Activated CD4-positive, alpha-beta T cell treated with anti-CD3 and anti-CD28 coated beads for 36 hours (primary cell): ENCODE data around the gene ZNF516. TPM values are rescaled to one million over a fixed set of nuclear protein-coding genes. Genes with fewer than 3 reads are reported as not detected.
A peak's percentile ranks its signal among the peaks of the same experiment; 100 is the strongest.

Source experiments
- ATAC-seq: fragments of 200-7000 bp; cut with Tn5 transposase; one replicate; pipeline ENCODE4 v1.10.0; 2021; ENCODE audit warnings: mild to moderate bottlenecking, moderate library complexity
- CTCF ChIA-PET: fragments of 350-600 bp; sonication (Branson Sonifier 250); formaldehyde crosslinking; loops from one replicate; lab custom pipeline; 2021; ENCODE audit warnings: antibody characterized with exemption; lab: Charles Lee
- POLR2A ChIA-PET: fragments of 350-600 bp; sonication (Branson Sonifier 250); formaldehyde crosslinking; loops from one replicate; lab custom pipeline; 2021; ENCODE audit warnings: antibody characterized with exemption, inconsistent platforms; lab: Charles Lee
- DNase-seq: peaks from one replicate; pipeline ENCODE4 v3.0.0-alpha.2; 2020
- H3K27ac Mint-ChIP-seq: one replicate; pipeline ENCODE4 v1.8.0; 2021; ENCODE audit warnings: mixed read lengths
- H3K27me3 Mint-ChIP-seq: one replicate; pipeline ENCODE4 v1.8.0; 2021; ENCODE audit warnings: mixed read lengths
- H3K36me3 Mint-ChIP-seq: one replicate; pipeline ENCODE4 v1.8.0; 2021; ENCODE audit warnings: low read depth, mixed read lengths
- H3K4me1 Mint-ChIP-seq: one replicate; pipeline ENCODE4 v1.8.0; 2021; ENCODE audit warnings: mixed read lengths
- H3K4me3 Mint-ChIP-seq: one replicate; pipeline ENCODE4 v1.8.0; 2021; ENCODE audit warnings: mild to moderate bottlenecking, moderate library complexity, mixed read lengths
- H3K9me3 Mint-ChIP-seq: one replicate; pipeline ENCODE4 v1.8.0; 2021; ENCODE audit warnings: low read depth, mixed read lengths
- intact Hi-C, 2 experiments: fragments of 100-400 bp; cut with DNase I in 1 of 2; cut with micrococcal nuclease in 1 of 2; formaldehyde crosslinking; loops; one replicate each; pipeline versions ENCODE4 v1.14.2 to v1.15.1; 2022 to 2024; cut with DNase I, micrococcal nuclease
- total RNA-seq, 2 experiments: library from RNA; stranded (reverse); gene quantifications; one replicate each; pipeline ENCODE4 v1.2.3, GENCODE V29; 2021

ZNF516 gene
- total RNA-seq, 2 experiments from 2014 or later = 6.8 to 9.9 TPM

GRCh38 chr18:76524900-76525698 is 30.1 kb upstream of the ZNF516 start:
- peaks cover 29% of the 10 kb centered on the region for H3K27me3 Mint-ChIP-seq
- intact Hi-C loops = no loop called here
- H3K4me3 Mint-ChIP-seq = no peak overlapping the region
- CTCF ChIA-PET = no interaction called here
- H3K36me3 Mint-ChIP-seq = no peaks in the 10 kb centered on the region
- no peak for ATAC-seq
- H3K4me1 Mint-ChIP-seq = peaks cover 6% of the 10 kb centered on the region
- no peak for DNase-seq
- POLR2A ChIA-PET = no interaction called here
- no peak overlapping the region for H3K27ac Mint-ChIP-seq
- H3K9me3 Mint-ChIP-seq = no peaks in the 10 kb centered on the region

GRCh38 chr18:76524477-76524876 is 29.4 kb upstream of the ZNF516 start:
- POLR2A ChIA-PET = no interaction called here
- CTCF ChIA-PET = no interaction called here

GRCh38 chr18:76522551-76522950 is 27.5 kb upstream of the ZNF516 start:
- ATAC-seq (no peak), DNase-seq (no peak)
- H3K4me1 Mint-ChIP-seq = peaks cover 11% of the 10 kb centered on the region
- H3K27ac Mint-ChIP-seq = no peak overlapping the region
- no peaks in the 10 kb centered on the region for H3K36me3 Mint-ChIP-seq
- no peaks in the 10 kb centered on the region for H3K9me3 Mint-ChIP-seq
- POLR2A ChIA-PET = no interaction called here
- peaks cover 34% of the 10 kb centered on the region for H3K27me3 Mint-ChIP-seq
- H3K4me3 Mint-ChIP-seq = no peak overlapping the region
- intact Hi-C loops = no loop called here
- CTCF ChIA-PET = no interaction called here

More at GRCh38 chr18:76524477-76524876, 29.4 kb upstream of the ZNF516 start:
- intact Hi-C loops = no loop called here
- Mint-ChIP-seq H3K4me1 (peaks cover 6% of the 10 kb centered on the region), H3K27ac (no peak overlapping the region), H3K36me3 (no peaks in the 10 kb centered on the region), H3K27me3 (peaks cover 29% of the 10 kb centered on the region), H3K9me3 (no peaks in the 10 kb centered on the region), H3K4me3 (no peak overlapping the region)
- ATAC-seq = no peak
- DNase-seq = no peak

GRCh38 chr18:76522122-76522503 is 27.1 kb upstream of the ZNF516 start:
- CTCF ChIA-PET = no interaction called here
- no peaks in the 10 kb centered on the region for H3K36me3 Mint-ChIP-seq
- no peaks in the 10 kb centered on the region for H3K9me3 Mint-ChIP-seq
- POLR2A ChIA-PET = no interaction called here
- intact Hi-C loops = no loop called here
- no peak overlapping the region for H3K4me3 Mint-ChIP-seq
- H3K27ac Mint-ChIP-seq = no peak overlapping the region
- peaks cover 11% of the 10 kb centered on the region for H3K4me1 Mint-ChIP-seq
- DNase-seq = no peak
- H3K27me3 Mint-ChIP-seq = peaks cover 34% of the 10 kb centered on the region
- ATAC-seq = no peak

GRCh38 chr18:76521417-76522121 is 26.5 kb upstream of the ZNF516 start:
- Mint-ChIP-seq H3K9me3 (no peaks in the 10 kb centered on the region), H3K4me3 (no peak overlapping the region), H3K36me3 (no peaks in the 10 kb centered on the region), H3K27ac (no peak overlapping the region), H3K27me3 (peaks cover 29% of the 10 kb centered on the region), H3K4me1 (peaks cover 11% of the 10 kb centered on the region)
- CTCF ChIA-PET = no interaction called here
- POLR2A ChIA-PET = no interaction called here
- ATAC-seq (no peak), DNase-seq (no peak)
- intact Hi-C loops = no loop called here

DNA sequence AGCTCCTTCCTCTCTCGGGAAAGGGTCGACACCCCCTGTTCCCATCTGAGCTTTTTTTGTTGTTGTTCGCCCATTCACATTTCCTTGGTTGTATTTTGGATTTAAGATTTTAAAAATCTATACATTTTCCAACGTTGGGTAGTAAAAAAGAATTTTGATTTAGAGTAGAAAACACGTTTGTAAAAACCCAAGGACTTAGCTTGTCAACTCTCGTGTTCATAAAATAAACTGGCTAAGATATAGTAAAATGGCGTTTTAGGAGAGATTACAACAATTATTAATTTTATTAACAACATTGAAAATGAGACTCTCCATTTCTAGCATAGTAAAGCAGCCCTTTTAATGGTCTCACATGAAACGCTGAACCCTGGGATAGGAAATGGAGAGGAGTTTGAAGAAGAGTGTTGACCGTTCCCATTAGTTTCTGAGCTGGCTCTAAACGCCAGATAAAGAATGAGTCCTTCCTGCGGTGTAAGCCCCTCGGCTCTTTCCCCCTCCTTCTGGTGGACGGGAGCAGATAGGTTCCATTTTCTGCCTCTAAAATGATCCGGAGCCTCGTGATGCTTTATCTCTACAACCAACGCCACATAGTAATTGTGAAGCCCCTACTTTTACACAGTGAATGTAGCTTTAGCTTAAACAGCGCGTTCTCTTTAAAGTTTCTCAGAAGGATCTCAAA is 24.0 kb upstream of the ZNF516 start:
- POLR2A ChIA-PET = no interaction called here
- CTCF ChIA-PET = interaction anchor here (0.9 to 2.5 kb wide), 3 partner anchors 9 to 284 kb away, joined by 3 to 12 read pairs (median 4); no protein-coding TSS in a partner anchor
- Mint-ChIP-seq H3K4me1 (peaks cover 11% of the 10 kb centered on the region), H3K36me3 (no peaks in the 10 kb centered on the region), H3K27ac (no peak overlapping the region), H3K27me3 (peaks cover 28% of the 10 kb centered on the region), H3K9me3 (no peaks in the 10 kb centered on the region), H3K4me3 (no peak overlapping the region)
- intact Hi-C loops = no loop called here
- DNase-seq (no peak), ATAC-seq (no peak)

- Mint-ChIP-seq H3K4me1 (peaks cover 11% of the 10 kb centered on the region), H3K27ac (no peak overlapping the region), H3K36me3 (no peaks in the 10 kb centered on the region), H3K4me3 (peak overlapping the region; percentile 47), H3K9me3 (no peaks in the 10 kb centered on the region), H3K27me3 (peaks cover 24% of the 10 kb centered on the region)
- ChIA-PET CTCF (interaction anchor here (0.9 to 2.5 kb wide), 2 partner anchors 8 to 194 kb away, joined by 3 to 12 read pairs; no protein-coding TSS in a partner anchor), POLR2A (no interaction called here)
- no peak for ATAC-seq
- peak; percentile 15 for DNase-seq
- intact Hi-C loops = no loop called here
Observed at GRCh38 chr18:76518123-76518859, 23.2 kb upstream of the ZNF516 start.

- intact Hi-C loops = no loop called here
- no peaks in the 10 kb centered on the region for H3K9me3 Mint-ChIP-seq
- H3K4me1 Mint-ChIP-seq = peaks cover 11% of the 10 kb centered on the region
- DNase-seq (no peak), ATAC-seq (no peak)
- H3K36me3 Mint-ChIP-seq = no peaks in the 10 kb centered on the region
- ChIA-PET POLR2A (no interaction called here), CTCF (interaction anchor here (0.7 kb wide), 1 partner anchor 689 kb away, joined by 3 read pairs; no protein-coding TSS in a partner anchor)
- H3K4me3 Mint-ChIP-seq = no peak overlapping the region
- no peak overlapping the region for H3K27ac Mint-ChIP-seq
- H3K27me3 Mint-ChIP-seq = peaks cover 24% of the 10 kb centered on the region
Observed at GRCh38 chr18:76515576-76515975, 20.5 kb upstream of the ZNF516 start.

DNA sequence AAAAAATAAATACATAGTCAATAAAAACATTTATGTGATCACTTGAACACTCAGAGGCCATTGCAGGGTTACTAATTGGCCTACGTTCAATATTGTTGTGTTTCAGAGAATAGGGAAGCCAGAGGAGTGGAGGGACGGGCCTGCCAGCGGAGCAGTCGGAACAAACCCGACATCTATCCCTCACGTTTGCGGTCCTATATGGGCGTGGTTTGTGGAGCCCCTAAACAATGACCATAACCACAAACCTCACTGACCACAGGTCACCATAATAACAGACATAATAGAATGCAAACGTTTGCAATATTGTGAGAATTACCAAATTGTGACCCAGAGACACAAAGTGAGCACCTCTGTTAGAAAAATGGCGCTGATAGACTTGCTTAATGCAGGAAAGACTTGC is 19.5 kb upstream of the ZNF516 start:
- Mint-ChIP-seq H3K27ac (no peak overlapping the region), H3K4me3 (no peak overlapping the region), H3K27me3 (peaks cover 26% of the 10 kb centered on the region), H3K9me3 (no peaks in the 10 kb centered on the region), H3K4me1 (peaks cover 11% of the 10 kb centered on the region), H3K36me3 (no peaks in the 10 kb centered on the region)
- no peak for DNase-seq
- POLR2A ChIA-PET = no interaction called here
- no peak for ATAC-seq
- intact Hi-C loops = no loop called here
- CTCF ChIA-PET = no interaction called here

- H3K4me1 Mint-ChIP-seq = no peaks in the 10 kb centered on the region
- no peaks in the 10 kb centered on the region for H3K9me3 Mint-ChIP-seq
Observed at GRCh38 chr18:76507830-76508385, 12.9 kb upstream of the ZNF516 start.

More at GRCh38 chr18:76507830-76508385, 12.9 kb upstream of the ZNF516 start:
- no peak overlapping the region for H3K27ac Mint-ChIP-seq
- no peak overlapping the region for H3K4me3 Mint-ChIP-seq
- POLR2A ChIA-PET = no interaction called here
- H3K36me3 Mint-ChIP-seq = no peaks in the 10 kb centered on the region
- ATAC-seq (no peak), DNase-seq (no peak)
- peaks cover 5% of the 10 kb centered on the region for H3K27me3 Mint-ChIP-seq
- intact Hi-C loops = no loop called here
- CTCF ChIA-PET = no interaction called here
